ENCODE results near the gene PRR14. TPM values are rescaled to one million over a fixed set of nuclear protein-coding genes. Genes with fewer than 3 reads are reported as not detected.

Gene PRR14
- total and polyA plus RNA-seq, 2 of the 4 experiments (the other 2 are of a cell fraction) = 1.4 to 11.9 TPM

DNA sequence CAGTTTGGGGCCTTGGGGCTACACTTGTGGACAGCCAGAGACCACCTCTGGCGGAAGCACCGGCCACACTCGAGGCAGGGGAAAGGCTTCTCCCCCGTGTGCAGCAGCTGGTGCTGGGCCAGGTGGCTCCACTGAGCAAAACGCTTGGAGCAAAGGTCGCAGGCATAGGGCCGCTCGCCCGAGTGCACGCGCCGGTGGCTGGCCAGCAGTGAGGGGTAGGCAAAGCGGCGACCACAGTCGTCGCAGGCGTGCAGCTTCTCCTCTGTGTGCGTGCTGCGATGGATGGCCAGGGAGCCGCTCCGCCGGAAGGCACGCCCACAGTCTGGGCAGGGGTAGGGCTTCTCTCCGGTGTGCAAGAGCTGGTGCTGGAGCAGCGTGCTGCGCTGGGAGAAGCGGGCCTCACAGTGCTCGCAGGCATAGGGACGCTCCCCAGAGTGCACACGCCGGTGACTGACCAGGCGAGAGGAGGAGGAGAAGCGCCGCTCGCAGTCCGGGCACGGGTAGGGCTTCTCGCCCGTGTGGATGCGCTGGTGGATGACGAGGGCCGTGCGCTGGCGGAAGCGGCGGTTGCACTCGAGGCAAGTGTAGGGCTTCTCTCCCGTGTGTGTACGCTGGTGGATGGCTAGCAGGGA lies 46.3 kb upstream of the PRR14 start:
- BruUV-seq (replicated peaks) = no TSS peak
- Histone ChIP-seq H2BK5ac (ENCODE audit: low read depth, low read length, poor library complexity, severe bottlenecking) (no peak overlapping the region), H3K4me2 (ENCODE audit: low read depth, low read length) (no peak overlapping the region), H4K91ac (ENCODE audit: insufficient read depth, low read depth, low read length) (no peak overlapping the region), H3K4me1 (ENCODE audit: control insufficient read depth, insufficient read depth, low read length) (peaks cover 6% of the 10 kb centered on the region; the same call in 1 of the 2 replicates), H2AK9ac (replicated peaks; ENCODE audit: low read depth, low read length, poor library complexity) (no peak overlapping the region), H4K8ac (ENCODE audit: low read depth in 2 of 2, low read length in 2 of 2) (no peak overlapping the region), H3K14ac (replicated peaks; ENCODE audit: low read depth, low read length) (no peak overlapping the region), H3K4me3 (ENCODE audit: insufficient read depth, low read depth, low read length) (no peak overlapping the region), H3K27me3 (ENCODE audit: control insufficient read depth, insufficient read depth, low read length) (no peaks in the 10 kb centered on the region), H2BK15ac (ENCODE audit: low read depth, low read length) (no peak overlapping the region), H3K4ac (ENCODE audit: low read depth, low read length) (no peak overlapping the region), H3K56ac (ENCODE audit: extremely low read depth, insufficient read depth, low read length) (no peak overlapping the region), H4K5ac (ENCODE audit: low read depth, low read length) (no peak overlapping the region), H3K18ac (ENCODE audit: low read depth, low read length) (no peak overlapping the region), H3K79me1 (ENCODE audit: low read depth in 1 of 2, low read length in 2 of 2) (peaks cover 11 to 26% of the 10 kb centered on the region in 2 experiments; a peak in 3 of 4 replicates), H3K23ac (ENCODE audit: low read depth, low read length) (no peak overlapping the region), H2BK20ac (ENCODE audit: low read depth, low read length) (no peak overlapping the region), H4K20me1 (ENCODE audit: insufficient read depth, low read length) (no peaks in the 10 kb centered on the region), H2BK120ac (ENCODE audit: low read depth, low read length) (no peak overlapping the region), H2AK5ac (ENCODE audit: low read depth, low read length) (no peak overlapping the region), H3K9me3 (ENCODE audit: control insufficient read depth, insufficient read depth, low read length) (no peaks in the 10 kb centered on the region; the same call in 1 of the 2 replicates), H3K27ac (ENCODE audit: insufficient read depth, low read length) (no peak overlapping the region), H2AFZ (replicated peaks; ENCODE audit: low read length, poor library complexity) (no peak overlapping the region), H3K36me3 (ENCODE audit: control insufficient read depth, insufficient read depth, low read length) (peaks cover 25% of the 10 kb centered on the region), H3K9me1 (ENCODE audit: insufficient read depth, low read length) (no peaks in the 10 kb centered on the region), H3K9ac (ENCODE audit: low read depth, low read length) (no peak overlapping the region)
- ATAC-seq (ENCODE audit: low read depth) (no peak), DNase-seq (no peak)
- dilution Hi-C loops (cut with HindIII; ENCODE audit: low sequenced_read_pairs, unreplicated experiment) = no loop called here
- 93% methylated on average over 26 of the region's 49 CpGs; no CpG with 5 or more reads in 1 of the 2 experiments for WGBS, 2 experiments (ENCODE audit: extremely low coverage in 2 of 2, insufficient read length in 1 of 2)
- intact Hi-C loops (cut with micrococcal nuclease) = no loop called here
- CTCF ChIA-PET = no interaction called here
- POLR2A ChIA-PET (ENCODE audit: unreplicated experiment) = no interaction called here
- TF ChIP-seq SMC3 (IDR thresholded peaks at IDR 0.05; ENCODE audit: low read depth, low read length) (no peak), CHD1 (IDR thresholded peaks at IDR 0.05; ENCODE audit: low read depth, low read length) (no peak), MAFK (IDR thresholded peaks at IDR 0.05; ENCODE audit: low read depth, low read length) (no peak), RFX5 (IDR thresholded peaks at IDR 0.05; ENCODE audit: low read depth, low read length) (no peak), NFE2L2 (IDR thresholded peaks at IDR 0.05; ENCODE audit: low read depth, low read length) (no peak)
- TF ChIP-seq, protein P1, sequence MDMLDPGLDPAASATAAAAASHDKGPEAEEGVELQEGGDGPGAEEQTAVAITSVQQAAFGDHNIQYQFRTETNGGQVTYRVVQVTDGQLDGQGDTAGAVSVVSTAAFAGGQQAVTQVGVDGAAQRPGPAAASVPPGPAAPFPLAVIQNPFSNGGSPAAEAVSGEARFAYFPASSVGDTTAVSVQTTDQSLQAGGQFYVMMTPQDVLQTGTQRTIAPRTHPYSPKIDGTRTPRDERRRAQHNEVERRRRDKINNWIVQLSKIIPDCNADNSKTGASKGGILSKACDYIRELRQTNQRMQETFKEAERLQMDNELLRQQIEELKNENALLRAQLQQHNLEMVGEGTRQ (IDR thresholded peaks at IDR 0.05; ENCODE audit: low read depth, low read length) = no peak
- TF ChIP-seq, protein P2, sequence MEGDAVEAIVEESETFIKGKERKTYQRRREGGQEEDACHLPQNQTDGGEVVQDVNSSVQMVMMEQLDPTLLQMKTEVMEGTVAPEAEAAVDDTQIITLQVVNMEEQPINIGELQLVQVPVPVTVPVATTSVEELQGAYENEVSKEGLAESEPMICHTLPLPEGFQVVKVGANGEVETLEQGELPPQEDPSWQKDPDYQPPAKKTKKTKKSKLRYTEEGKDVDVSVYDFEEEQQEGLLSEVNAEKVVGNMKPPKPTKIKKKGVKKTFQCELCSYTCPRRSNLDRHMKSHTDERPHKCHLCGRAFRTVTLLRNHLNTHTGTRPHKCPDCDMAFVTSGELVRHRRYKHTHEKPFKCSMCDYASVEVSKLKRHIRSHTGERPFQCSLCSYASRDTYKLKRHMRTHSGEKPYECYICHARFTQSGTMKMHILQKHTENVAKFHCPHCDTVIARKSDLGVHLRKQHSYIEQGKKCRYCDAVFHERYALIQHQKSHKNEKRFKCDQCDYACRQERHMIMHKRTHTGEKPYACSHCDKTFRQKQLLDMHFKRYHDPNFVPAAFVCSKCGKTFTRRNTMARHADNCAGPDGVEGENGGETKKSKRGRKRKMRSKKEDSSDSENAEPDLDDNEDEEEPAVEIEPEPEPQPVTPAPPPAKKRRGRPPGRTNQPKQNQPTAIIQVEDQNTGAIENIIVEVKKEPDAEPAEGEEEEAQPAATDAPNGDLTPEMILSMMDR (conservative IDR thresholded peaks at IDR 0.05; ENCODE audit: low read depth, low read length) = no peak
- in situ Hi-C loops (cut with MboI; ENCODE audit: low sequenced_read_pairs) = no loop called here
